ENCODE data around the gene EIF2S2.

Gene EIF2S2

GRCh38 chr20:34083781-34084180, 28.3 kb downstream of the EIF2S2 start:
- H3K4me3 ChIP-seq (ENCODE audit: low read length), result no peak overlapping the region
- no peaks in the 10 kb centered on the region for H3K27me3 ChIP-seq (ENCODE audit: control insufficient read depth, insufficient read depth, low read length)
- H3K27ac ChIP-seq (ENCODE audit: low read length), result no peak overlapping the region
- peaks cover 26% of the 10 kb centered on the region for H3K36me3 ChIP-seq (ENCODE audit: control insufficient read depth, low read depth, low read length)
- H3K9me3 ChIP-seq (ENCODE audit: control insufficient read depth, low read depth, low read length), result no peaks in the 10 kb centered on the region
- no peaks in the 10 kb centered on the region for H3K4me1 ChIP-seq (ENCODE audit: control insufficient read depth, low read depth, low read length)
- H3K9ac ChIP-seq (ENCODE audit: low read length), result no peak overlapping the region

- no peaks in the 10 kb centered on the region for H3K9me3 ChIP-seq (ENCODE audit: control insufficient read depth, low read depth, low read length)
- no peaks in the 10 kb centered on the region for H3K4me1 ChIP-seq (ENCODE audit: control insufficient read depth, low read depth, low read length)
- H3K9ac ChIP-seq (ENCODE audit: low read length), result no peak overlapping the region
- H3K36me3 ChIP-seq (ENCODE audit: control insufficient read depth, low read depth, low read length), result peaks cover 23% of the 10 kb centered on the region
- H3K4me3 ChIP-seq (ENCODE audit: low read length), result no peak overlapping the region
- no peak overlapping the region for H3K27ac ChIP-seq (ENCODE audit: low read length)
- no peaks in the 10 kb centered on the region for H3K27me3 ChIP-seq (ENCODE audit: control insufficient read depth, insufficient read depth, low read length)
These were observed 28.9 kb downstream of the EIF2S2 start for GRCh38 chr20:34083137-34083536.

- no peak overlapping the region for H3K27ac ChIP-seq (ENCODE audit: low read length)
- no peak overlapping the region for H3K9ac ChIP-seq (ENCODE audit: low read length)
- no peak overlapping the region for H3K4me3 ChIP-seq (ENCODE audit: low read length)
- no peaks in the 10 kb centered on the region for H3K9me3 ChIP-seq (ENCODE audit: control insufficient read depth, low read depth, low read length)
- peaks cover 23% of the 10 kb centered on the region for H3K36me3 ChIP-seq (ENCODE audit: control insufficient read depth, low read depth, low read length)
- no peaks in the 10 kb centered on the region for H3K27me3 ChIP-seq (ENCODE audit: control insufficient read depth, insufficient read depth, low read length)
- H3K4me1 ChIP-seq (ENCODE audit: control insufficient read depth, low read depth, low read length), result no peaks in the 10 kb centered on the region
These were observed 29.7 kb downstream of the EIF2S2 start for GRCh38 chr20:34082232-34082887.

GRCh38 chr20:34079818-34080217, 32.2 kb downstream of the EIF2S2 start:
- Histone ChIP-seq H3K27me3 (ENCODE audit: control insufficient read depth, insufficient read depth, low read length) (no peaks in the 10 kb centered on the region), H3K36me3 (ENCODE audit: control insufficient read depth, low read depth, low read length) (peaks cover 30% of the 10 kb centered on the region), H3K27ac (ENCODE audit: low read length) (no peak overlapping the region), H3K4me3 (ENCODE audit: low read length) (no peak overlapping the region), H3K4me1 (ENCODE audit: control insufficient read depth, low read depth, low read length) (no peaks in the 10 kb centered on the region), H3K9ac (ENCODE audit: low read length) (no peak overlapping the region), H3K9me3 (ENCODE audit: control insufficient read depth, low read depth, low read length) (no peaks in the 10 kb centered on the region)

- Histone ChIP-seq H3K36me3 (ENCODE audit: control insufficient read depth, low read depth, low read length) (peaks cover 25% of the 10 kb centered on the region), H3K4me1 (ENCODE audit: control insufficient read depth, low read depth, low read length) (no peaks in the 10 kb centered on the region), H3K9ac (ENCODE audit: low read length) (no peak overlapping the region), H3K9me3 (ENCODE audit: control insufficient read depth, low read depth, low read length) (no peaks in the 10 kb centered on the region), H3K4me3 (ENCODE audit: low read length) (no peak overlapping the region), H3K27ac (ENCODE audit: low read length) (no peak overlapping the region), H3K27me3 (ENCODE audit: control insufficient read depth, insufficient read depth, low read length) (no peaks in the 10 kb centered on the region)
These were observed 33.5 kb downstream of the EIF2S2 start for GRCh38 chr20:34078540-34078939.

GRCh38 chr20:34076952-34077351, 35.1 kb downstream of the EIF2S2 start:
- no peaks in the 10 kb centered on the region for H3K9me3 ChIP-seq (ENCODE audit: control insufficient read depth, low read depth, low read length)
- H3K36me3 ChIP-seq (ENCODE audit: control insufficient read depth, low read depth, low read length), result peaks cover 24% of the 10 kb centered on the region
- H3K27me3 ChIP-seq (ENCODE audit: control insufficient read depth, insufficient read depth, low read length), result no peaks in the 10 kb centered on the region
- no peak overlapping the region for H3K4me3 ChIP-seq (ENCODE audit: low read length)
- H3K27ac ChIP-seq (ENCODE audit: low read length), result no peak overlapping the region
- H3K9ac ChIP-seq (ENCODE audit: low read length), result no peak overlapping the region
- no peaks in the 10 kb centered on the region for H3K4me1 ChIP-seq (ENCODE audit: control insufficient read depth, low read depth, low read length)

- H3K36me3 ChIP-seq (ENCODE audit: control insufficient read depth, low read depth, low read length), result peaks cover 21% of the 10 kb centered on the region
These were observed 36.4 kb downstream of the EIF2S2 start for GRCh38 chr20:34075647-34076046.

GRCh38 chr20:34074101-34074760, 37.8 kb downstream of the EIF2S2 start:
- Histone ChIP-seq H3K4me1 (ENCODE audit: control insufficient read depth, low read depth, low read length) (peaks cover 5% of the 10 kb centered on the region), H3K9ac (ENCODE audit: low read length) (no peak overlapping the region), H3K9me3 (ENCODE audit: control insufficient read depth, low read depth, low read length) (no peaks in the 10 kb centered on the region), H3K27ac (ENCODE audit: low read length) (no peak overlapping the region), H3K27me3 (ENCODE audit: control insufficient read depth, insufficient read depth, low read length) (no peaks in the 10 kb centered on the region), H3K36me3 (ENCODE audit: control insufficient read depth, low read depth, low read length) (peaks cover 19% of the 10 kb centered on the region), H3K4me3 (ENCODE audit: low read length) (no peak overlapping the region)

More at GRCh38 chr20:34075647-34076046, 36.4 kb downstream of the EIF2S2 start:
- no peaks in the 10 kb centered on the region for H3K9me3 ChIP-seq (ENCODE audit: control insufficient read depth, low read depth, low read length)
- no peaks in the 10 kb centered on the region for H3K27me3 ChIP-seq (ENCODE audit: control insufficient read depth, insufficient read depth, low read length)
- no peak overlapping the region for H3K4me3 ChIP-seq (ENCODE audit: low read length)
- H3K27ac ChIP-seq (ENCODE audit: low read length), result no peak overlapping the region
- no peak overlapping the region for H3K9ac ChIP-seq (ENCODE audit: low read length)
- H3K4me1 ChIP-seq (ENCODE audit: control insufficient read depth, low read depth, low read length), result no peaks in the 10 kb centered on the region

GRCh38 chr20:34072778-34073177, 39.3 kb downstream of the EIF2S2 start:
- H3K9me3 ChIP-seq (ENCODE audit: control insufficient read depth, low read depth, low read length), result no peaks in the 10 kb centered on the region
- H3K27me3 ChIP-seq (ENCODE audit: control insufficient read depth, insufficient read depth, low read length), result no peaks in the 10 kb centered on the region
- no peak overlapping the region for H3K27ac ChIP-seq (ENCODE audit: low read length)
- peaks cover 19% of the 10 kb centered on the region for H3K4me1 ChIP-seq (ENCODE audit: control insufficient read depth, low read depth, low read length)
- peaks cover 15% of the 10 kb centered on the region for H3K36me3 ChIP-seq (ENCODE audit: control insufficient read depth, low read depth, low read length)
- no peak overlapping the region for H3K9ac ChIP-seq (ENCODE audit: low read length)
- no peak overlapping the region for H3K4me3 ChIP-seq (ENCODE audit: low read length)

GRCh38 chr20:34072076-34072475, 40.0 kb downstream of the EIF2S2 start:
- H3K9me3 ChIP-seq (ENCODE audit: control insufficient read depth, low read depth, low read length), result no peaks in the 10 kb centered on the region
- peaks cover 21% of the 10 kb centered on the region for H3K4me1 ChIP-seq (ENCODE audit: control insufficient read depth, low read depth, low read length)
- H3K4me3 ChIP-seq (ENCODE audit: low read length), result no peak overlapping the region
- no peak overlapping the region for H3K9ac ChIP-seq (ENCODE audit: low read length)
- H3K27ac ChIP-seq (ENCODE audit: low read length), result no peak overlapping the region
- peaks cover 10% of the 10 kb centered on the region for H3K36me3 ChIP-seq (ENCODE audit: control insufficient read depth, low read depth, low read length)
- H3K27me3 ChIP-seq (ENCODE audit: control insufficient read depth, insufficient read depth, low read length), result no peaks in the 10 kb centered on the region

- Histone ChIP-seq H3K4me1 (ENCODE audit: control insufficient read depth, low read depth, low read length) (peaks cover 25% of the 10 kb centered on the region), H3K36me3 (ENCODE audit: control insufficient read depth, low read depth, low read length) (peaks cover under 1% of the 10 kb centered on the region), H3K4me3 (ENCODE audit: low read length) (no peak overlapping the region), H3K27ac (ENCODE audit: low read length) (no peak overlapping the region), H3K9ac (ENCODE audit: low read length) (no peak overlapping the region), H3K27me3 (ENCODE audit: control insufficient read depth, insufficient read depth, low read length) (no peaks in the 10 kb centered on the region), H3K9me3 (ENCODE audit: control insufficient read depth, low read depth, low read length) (no peaks in the 10 kb centered on the region)
These were observed 41.2 kb downstream of the EIF2S2 start for GRCh38 chr20:34070859-34071258.

GRCh38 chr20:34070079-34070439, 42.0 kb downstream of the EIF2S2 start:
- Histone ChIP-seq H3K4me3 (ENCODE audit: low read length) (no peak overlapping the region), H3K36me3 (ENCODE audit: control insufficient read depth, low read depth, low read length) (no peaks in the 10 kb centered on the region), H3K9me3 (ENCODE audit: control insufficient read depth, low read depth, low read length) (no peaks in the 10 kb centered on the region), H3K27me3 (ENCODE audit: control insufficient read depth, insufficient read depth, low read length) (no peaks in the 10 kb centered on the region), H3K9ac (ENCODE audit: low read length) (no peak overlapping the region), H3K4me1 (ENCODE audit: control insufficient read depth, low read depth, low read length) (peaks cover 25% of the 10 kb centered on the region), H3K27ac (ENCODE audit: low read length) (no peak overlapping the region)

Data from iPS-18a (cell line).